NT2/D1 (cell line): ENCODE data around the gene SLC2A13.
A peak's percentile ranks its signal among the peaks of the same experiment; 100 is the strongest.

Experiments used
- DNase-seq: peaks from one replicate; pipeline ENCODE4 v3.0.0-alpha.2; 2011; ENCODE audit warnings: low read depth, low spot score
- H3K27me3 ChIP-seq: 2 replicates; pipeline ENCODE4 v1.6.0; 2011; ENCODE audit warnings: mild to moderate bottlenecking; ENCODE audit not compliant: insufficient read length, insufficient read depth
- H3K36me3 ChIP-seq: 2 replicates; pipeline ENCODE4 v1.6.1; 2011; ENCODE audit warnings: mild to moderate bottlenecking, low read length, mixed read lengths; ENCODE audit not compliant: insufficient read depth, insufficient read length
- H3K4me1 ChIP-seq: 2 replicates; pipeline ENCODE4 v1.5.1; 2011; ENCODE audit not compliant: insufficient read depth, insufficient read length
- H3K4me3 ChIP-seq: 2 replicates; pipeline ENCODE4 v1.5.1; 2011; ENCODE audit warnings: low read depth; ENCODE audit not compliant: insufficient read length
- H3K9ac ChIP-seq: 2 replicates; pipeline ENCODE4 v1.6.0; 2011; ENCODE audit warnings: low read depth; ENCODE audit not compliant: insufficient read length
- H3K9me3 ChIP-seq: 2 replicates; pipeline ENCODE4 v1.5.1; 2011; ENCODE audit warnings: mild to moderate bottlenecking, low read length; ENCODE audit not compliant: insufficient read depth
- SUZ12 ChIP-seq: IDR thresholded peaks from 2 replicates; pipeline ENCODE4 v1.6.1; 2011; ENCODE audit not compliant: insufficient read length, insufficient read depth; ENCODE audit errors: extremely low read depth
- YY1 ChIP-seq: IDR thresholded peaks from 2 replicates; pipeline ENCODE4 v1.6.1; 2011; ENCODE audit not compliant: insufficient read length, insufficient read depth
- ZNF274 ChIP-seq: IDR thresholded peaks from 2 replicates; pipeline ENCODE4 v1.6.1; 2011; ENCODE audit warnings: mild to moderate bottlenecking, low read depth, low read length

The SLC2A13 gene

DNA sequence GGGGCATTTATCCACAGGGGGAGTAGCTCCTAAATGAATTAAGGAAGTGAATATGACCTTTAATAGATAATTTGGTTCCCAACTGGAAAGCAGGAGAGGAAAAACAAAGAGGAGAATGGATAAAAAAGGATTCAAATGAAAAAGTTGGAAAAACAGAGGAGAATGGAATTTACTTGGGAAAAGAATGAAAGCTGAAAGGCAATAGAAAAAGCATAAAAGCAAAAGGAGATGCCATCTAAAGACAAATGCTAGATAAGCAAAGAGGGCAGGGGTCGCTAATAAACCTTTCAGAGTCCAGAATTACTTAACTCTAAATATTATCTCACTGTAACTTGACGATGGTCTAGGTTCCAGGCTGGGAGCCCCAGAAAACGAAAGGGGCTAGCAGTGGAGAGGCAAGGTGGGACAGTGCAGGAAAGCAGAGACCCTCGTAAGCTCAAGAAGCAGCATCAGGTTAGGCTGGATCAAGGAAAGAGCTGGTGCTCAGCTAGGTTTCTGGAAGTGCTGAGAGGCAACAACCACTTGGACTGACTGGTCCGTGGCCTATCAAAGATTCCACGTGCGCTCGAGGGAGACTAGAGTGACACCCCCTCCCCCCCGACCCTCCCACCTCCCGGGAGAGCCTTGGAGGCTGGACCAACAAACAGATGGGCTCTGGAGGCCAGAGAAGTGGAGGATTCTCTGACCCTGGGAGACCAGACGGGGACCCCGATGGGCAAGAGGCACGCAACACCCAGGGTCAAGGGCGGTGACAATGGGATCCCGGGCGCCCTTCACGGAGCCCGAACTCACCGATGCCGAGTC is 1.2 kb downstream of the SLC2A13 start:
- Histone ChIP-seq H3K36me3 (no peaks in the 10 kb centered on the region), H3K9me3 (no peaks in the 10 kb centered on the region), H3K4me3 (peak overlapping the region; percentile 78), H3K4me1 (no peaks in the 10 kb centered on the region), H3K9ac (peak overlapping the region; percentile 91), H3K27me3 (peaks cover 22% of the 10 kb centered on the region)
- DNase-seq: no peak
- TF ChIP-seq ZNF274 (no peak), YY1 (no peak), SUZ12 (no peak)

DNA sequence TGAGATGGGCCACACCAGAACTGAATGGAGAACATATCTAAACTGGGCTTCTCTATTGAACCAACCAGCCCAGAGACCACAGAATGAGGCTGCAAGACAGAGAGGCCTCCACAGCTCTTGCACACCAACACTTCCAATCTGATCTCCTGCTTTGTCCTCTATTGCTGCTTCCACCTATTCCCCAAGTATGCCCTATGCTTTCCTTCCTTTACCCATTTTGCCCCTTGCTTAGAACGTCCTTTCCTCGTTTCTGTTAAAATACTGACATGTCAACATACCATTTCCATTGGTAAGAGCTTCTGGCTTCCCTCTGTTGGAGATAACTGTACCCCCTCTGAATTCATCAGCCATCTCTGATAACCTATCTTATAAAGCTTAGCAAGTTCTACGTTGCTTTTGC is 2.8 kb downstream of the SLC2A13 start:
- Histone ChIP-seq H3K4me3 (no peak overlapping the region), H3K9ac (no peak overlapping the region), H3K4me1 (no peaks in the 10 kb centered on the region), H3K9me3 (no peaks in the 10 kb centered on the region), H3K36me3 (peaks cover 3% of the 10 kb centered on the region), H3K27me3 (peaks cover 22% of the 10 kb centered on the region)
- TF ChIP-seq SUZ12 (no peak), YY1 (no peak), ZNF274 (no peak)
- no peak for DNase-seq

DNA sequence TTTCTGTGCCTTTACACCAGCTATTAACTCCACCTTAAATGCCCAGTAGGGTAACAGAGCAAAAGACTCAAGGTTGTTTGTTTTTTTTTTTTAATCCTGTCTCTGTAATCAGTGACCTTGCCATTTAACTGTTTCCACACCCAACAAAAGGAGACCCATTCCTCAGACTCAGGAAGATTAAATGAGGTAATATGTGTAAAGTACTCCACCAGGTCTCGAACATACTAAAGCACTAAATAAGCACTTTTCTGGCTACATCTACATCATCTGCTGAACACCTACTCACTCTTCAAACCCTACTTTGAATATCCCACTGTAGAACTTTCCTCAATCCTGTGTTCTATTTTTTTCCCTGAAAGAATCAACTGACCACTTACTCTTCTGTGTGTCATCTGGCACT is 4.1 kb downstream of the SLC2A13 start:
- no peak overlapping the region for H3K9ac ChIP-seq

GRCh38 chr12:40099423-40099853 is 6.4 kb downstream of the SLC2A13 start:
- TF ChIP-seq SUZ12 (no peak), ZNF274 (no peak), YY1 (no peak)
- H3K4me3 ChIP-seq: no peak overlapping the region
- H3K9me3 ChIP-seq: no peaks in the 10 kb centered on the region
- no peaks in the 10 kb centered on the region for H3K4me1 ChIP-seq
- H3K9ac ChIP-seq: no peak overlapping the region
- peaks cover under 1% of the 10 kb centered on the region for H3K27me3 ChIP-seq
- peaks cover 3% of the 10 kb centered on the region for H3K36me3 ChIP-seq
- no peak for DNase-seq

More for the DNA sequence above, 4.1 kb downstream of the SLC2A13 start:
- Histone ChIP-seq H3K4me1 (no peaks in the 10 kb centered on the region), H3K9me3 (no peaks in the 10 kb centered on the region), H3K27me3 (peaks cover 13% of the 10 kb centered on the region), H3K36me3 (peaks cover 3% of the 10 kb centered on the region), H3K4me3 (no peak overlapping the region)
- TF ChIP-seq SUZ12 (no peak), YY1 (no peak), ZNF274 (no peak)
- DNase-seq: no peak

DNA sequence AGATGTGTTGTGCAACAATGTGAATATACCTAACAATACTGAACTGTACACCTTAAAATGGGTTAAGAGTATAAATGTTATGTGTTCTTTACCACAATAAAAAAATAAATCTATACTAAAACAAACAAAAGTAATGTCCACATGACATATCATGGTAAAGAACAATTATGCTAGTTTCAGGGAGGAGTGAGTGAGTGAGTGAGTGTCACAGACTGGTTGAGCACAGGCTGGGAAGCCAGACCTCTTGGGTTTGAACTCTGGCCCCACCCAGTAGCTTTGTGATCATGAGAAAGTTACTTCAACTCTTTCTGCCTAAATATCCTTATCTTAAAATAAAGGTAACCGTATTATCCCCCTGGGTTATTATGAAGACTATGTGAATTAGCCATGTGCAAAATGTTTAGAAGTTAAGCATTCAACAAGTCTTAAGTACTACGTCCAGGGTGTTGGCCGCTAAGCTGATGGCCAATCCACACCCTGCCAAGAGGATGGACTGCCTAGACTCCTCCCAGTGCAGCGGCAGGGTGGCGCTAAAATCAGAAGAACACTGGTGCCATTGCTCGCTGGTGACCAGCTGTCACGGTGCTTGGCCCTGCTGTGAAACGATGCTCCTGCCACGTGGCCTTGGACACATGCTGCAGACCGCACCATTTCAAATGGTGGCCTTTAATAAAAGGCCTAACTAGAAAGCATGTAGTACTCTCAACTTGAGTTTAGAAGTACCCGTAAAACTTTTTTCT is 7.3 kb downstream of the SLC2A13 start:
- Histone ChIP-seq H3K9ac (no peak overlapping the region), H3K9me3 (no peaks in the 10 kb centered on the region), H3K36me3 (peaks cover 3% of the 10 kb centered on the region), H3K4me1 (no peaks in the 10 kb centered on the region), H3K4me3 (no peak overlapping the region), H3K27me3 (no peaks in the 10 kb centered on the region)
- TF ChIP-seq SUZ12 (no peak), YY1 (no peak), ZNF274 (no peak)
- no peak for DNase-seq

DNA sequence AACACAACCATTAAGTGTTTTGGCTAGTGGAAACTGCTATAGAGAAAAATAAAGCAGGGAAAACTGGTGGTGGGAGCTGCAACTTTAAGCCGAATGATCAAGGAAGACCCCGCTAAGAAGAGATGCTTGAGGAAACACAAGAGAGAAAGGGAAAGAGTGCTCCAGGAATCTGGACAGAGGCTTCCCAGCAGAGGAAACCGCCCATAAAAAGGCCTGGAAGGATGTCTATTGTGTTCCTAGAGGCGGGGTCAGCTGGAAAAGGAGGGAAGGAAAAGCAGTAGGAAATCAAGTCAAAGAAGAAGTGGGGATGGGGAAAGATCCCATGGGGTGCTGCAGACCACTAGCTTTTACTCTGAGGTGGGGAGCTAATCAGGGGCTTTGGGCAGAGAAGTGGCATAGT is 12.4 kb downstream of the SLC2A13 start:
- H3K27me3 ChIP-seq: no peaks in the 10 kb centered on the region
- H3K9me3 ChIP-seq: no peaks in the 10 kb centered on the region
- DNase-seq: no peak
- no peaks in the 10 kb centered on the region for H3K4me1 ChIP-seq
- TF ChIP-seq SUZ12: no peak
- no peak for TF ChIP-seq YY1
- no peak for TF ChIP-seq ZNF274
- no peak overlapping the region for H3K9ac ChIP-seq
- peaks cover 4% of the 10 kb centered on the region for H3K36me3 ChIP-seq
- H3K4me3 ChIP-seq: no peak overlapping the region

DNA sequence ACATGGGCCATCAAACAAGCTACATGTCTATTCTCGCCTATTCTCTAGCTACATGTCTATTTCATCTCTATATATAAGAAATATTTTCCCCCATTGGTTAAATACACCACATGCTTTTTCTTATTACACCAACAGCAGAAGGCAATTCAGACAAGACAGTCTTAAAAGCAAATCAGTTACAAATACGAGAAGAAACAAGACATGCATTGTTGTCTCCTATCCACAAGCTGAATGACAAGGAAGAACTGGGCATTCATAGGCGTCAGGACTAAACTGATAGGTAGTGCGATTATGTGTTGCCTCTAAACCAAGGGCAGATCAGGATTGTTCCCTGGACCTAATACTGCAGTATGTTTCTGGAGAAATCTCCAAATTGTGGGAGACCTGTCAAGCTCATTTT is 19.4 kb downstream of the SLC2A13 start:
- H3K36me3 ChIP-seq: no peaks in the 10 kb centered on the region
- no peak for DNase-seq
- TF ChIP-seq SUZ12 (no peak), ZNF274 (no peak), YY1 (no peak)
- no peak overlapping the region for H3K9ac ChIP-seq
- no peaks in the 10 kb centered on the region for H3K9me3 ChIP-seq
- H3K4me3 ChIP-seq: no peak overlapping the region
- no peaks in the 10 kb centered on the region for H3K4me1 ChIP-seq
- H3K27me3 ChIP-seq: no peaks in the 10 kb centered on the region
